Bronchial epithelial cell (primary cell): Measurements from ENCODE around the gene SERGEF. TPM values are rescaled to one million over a fixed set of nuclear protein-coding genes. Genes with fewer than 3 reads are reported as not detected.
A peak's percentile ranks its signal among the peaks of the same experiment; 100 is the strongest.

Source experiments
- DNase-seq: peaks from one replicate; pipeline ENCODE4 v3.0.0-alpha.2; 2010; ENCODE audit warnings: low read depth
- FAIRE-seq: peaks from 2 replicates; lab custom pipeline; 2011; peaks lifted over from hg19 to GRCh38; lab: Jason Lieb, UNC
- H3K27me3 ChIP-seq: 2 replicates; pipeline ENCODE4 v1.5.1; 2011; ENCODE audit warnings: low read length; ENCODE audit not compliant: control insufficient read depth, insufficient read depth
- H3K36me3 ChIP-seq: 2 replicates; pipeline ENCODE4 v1.5.1; 2011; ENCODE audit warnings: low read length; ENCODE audit not compliant: control insufficient read depth, insufficient read depth
- H3K4me3 ChIP-seq: 2 replicates; pipeline ENCODE4 v1.5.1; 2011; ENCODE audit warnings: mild to moderate bottlenecking, low read depth, low read length, control low read depth
- CTCF ChIP-seq: IDR thresholded peaks from 2 replicates; pipeline ENCODE4 v1.5.1; 2011; ENCODE audit warnings: mild to moderate bottlenecking, moderate library complexity, low read length, control low read depth, inconsistent platforms; ENCODE audit not compliant: insufficient read depth, severe bottlenecking
- total RNA-seq: library from RNA; depleted of rRNA; stranded (reverse); fragments of >200 nt; gene quantifications from 2 replicates; pipeline ENCODE4 v1.2.1, GENCODE V29; 2014

SERGEF gene
- total RNA-seq, 1 donor from 2014 or later, result 29.2 TPM

- no peaks in the 10 kb centered on the region for H3K36me3 ChIP-seq
- DNase-seq (no peak), FAIRE-seq (no peak)
- H3K4me3 ChIP-seq, result no peak overlapping the region
- TF ChIP-seq CTCF, result no peak
- H3K27me3 ChIP-seq, result no peaks in the 10 kb centered on the region
These were observed 201.5 kb downstream of the SERGEF start for GRCh38 chr11:17811352-17811751.

DNA sequence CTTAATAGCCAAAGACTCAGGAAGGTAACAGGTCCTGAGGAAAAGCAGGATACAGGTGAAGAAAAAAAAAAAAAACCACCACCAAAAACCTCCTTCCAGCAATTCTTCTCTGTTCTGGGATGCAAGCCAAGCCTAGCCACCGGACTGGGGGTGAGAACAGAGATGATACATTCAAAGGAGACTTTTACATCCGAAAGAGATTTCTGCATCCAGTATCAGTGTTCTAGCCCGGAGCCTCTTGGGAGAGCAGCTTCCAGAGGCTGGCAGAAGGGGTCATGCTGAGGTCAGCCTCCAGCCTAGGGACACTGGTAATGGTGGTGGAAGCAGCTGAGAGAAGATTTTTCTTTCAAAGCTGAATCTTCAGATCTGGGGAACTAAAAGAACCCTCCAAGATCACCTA lies 202.1 kb downstream of the SERGEF start:
- DNase-seq (no peak), FAIRE-seq (no peak)
- TF ChIP-seq CTCF, result no peak
- H3K36me3 ChIP-seq, result no peaks in the 10 kb centered on the region
- no peaks in the 10 kb centered on the region for H3K27me3 ChIP-seq
- H3K4me3 ChIP-seq, result no peak overlapping the region

DNA sequence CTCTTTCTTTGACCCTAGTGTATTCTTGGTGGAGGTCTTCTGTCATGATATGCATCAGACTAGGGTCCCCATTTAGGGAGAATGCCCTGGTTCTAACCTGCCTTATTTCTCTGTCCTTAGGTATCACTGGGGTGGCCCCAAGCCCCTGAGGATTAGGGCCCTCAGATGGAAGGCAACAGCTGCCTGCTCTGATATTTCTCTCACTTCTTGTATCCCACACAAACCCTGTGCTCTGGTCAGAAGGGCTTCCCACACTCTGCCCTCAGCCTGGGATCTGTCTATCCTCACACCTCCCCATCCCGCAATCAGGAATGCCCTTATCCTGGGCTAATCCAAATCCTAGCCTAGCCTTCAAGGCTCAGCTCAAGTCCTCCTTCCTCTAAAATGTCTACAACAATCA lies 202.8 kb downstream of the SERGEF start:
- Histone ChIP-seq H3K36me3 (no peaks in the 10 kb centered on the region), H3K27me3 (no peaks in the 10 kb centered on the region), H3K4me3 (no peak overlapping the region)
- no peak for TF ChIP-seq CTCF
- FAIRE-seq, result no peak
- no peak for DNase-seq

GRCh38 chr11:17807034-17807433 lies 205.8 kb downstream of the SERGEF start:
- Histone ChIP-seq H3K36me3 (no peaks in the 10 kb centered on the region), H3K27me3 (no peaks in the 10 kb centered on the region), H3K4me3 (no peak overlapping the region)
- DNase-seq, result no peak
- peak; percentile 43 for FAIRE-seq
- no peak for TF ChIP-seq CTCF

- no peaks in the 10 kb centered on the region for H3K27me3 ChIP-seq
- H3K4me3 ChIP-seq, result no peak overlapping the region
- FAIRE-seq (no peak), DNase-seq (no peak)
- TF ChIP-seq CTCF, result no peak
- H3K36me3 ChIP-seq, result no peaks in the 10 kb centered on the region
These were observed 207.0 kb downstream of the SERGEF start for GRCh38 chr11:17805873-17806272.

DNA sequence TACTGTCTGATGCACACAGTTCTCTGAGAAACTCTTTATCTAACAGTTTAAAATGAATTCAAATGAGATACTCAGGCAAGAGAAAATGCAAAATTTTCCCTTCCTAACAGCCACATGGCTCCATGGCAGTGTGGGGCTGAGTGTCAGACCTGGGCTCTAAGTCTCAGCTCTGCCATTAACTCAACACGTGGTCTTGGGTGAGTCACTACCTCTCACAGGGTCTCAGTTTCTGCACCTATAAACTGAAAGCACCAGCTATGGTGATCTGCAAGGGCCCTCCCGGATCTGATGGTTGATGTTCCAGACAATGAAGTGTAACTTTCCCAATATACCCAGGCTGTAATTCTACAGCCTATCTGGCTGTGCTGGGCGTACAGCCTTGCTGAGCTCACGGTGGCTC lies 207.8 kb downstream of the SERGEF start:
- H3K4me3 ChIP-seq, result no peak overlapping the region
- no peak for TF ChIP-seq CTCF
- H3K27me3 ChIP-seq, result no peaks in the 10 kb centered on the region
- FAIRE-seq (no peak), DNase-seq (no peak)
- H3K36me3 ChIP-seq, result no peaks in the 10 kb centered on the region
